SK-N-SH (cell line): ENCODE measurements around the gene AP3S2.

Source experiments
- MEF2A ChIP-seq: IDR thresholded peaks from 2 replicates; pipeline ENCODE4 v1.4.0; 2012; ENCODE audit warnings: low read depth, borderline replicate concordance
- TF ChIP-seq, protein P1 (sequence below): fragments of 200-600 bp; sonication (generic); IDR thresholded peaks from 2 replicates; pipeline ENCODE4 v1.6.1; 2017; ENCODE audit warnings: antibody characterized with exemption, mild to moderate bottlenecking, moderate library complexity

DNA sequence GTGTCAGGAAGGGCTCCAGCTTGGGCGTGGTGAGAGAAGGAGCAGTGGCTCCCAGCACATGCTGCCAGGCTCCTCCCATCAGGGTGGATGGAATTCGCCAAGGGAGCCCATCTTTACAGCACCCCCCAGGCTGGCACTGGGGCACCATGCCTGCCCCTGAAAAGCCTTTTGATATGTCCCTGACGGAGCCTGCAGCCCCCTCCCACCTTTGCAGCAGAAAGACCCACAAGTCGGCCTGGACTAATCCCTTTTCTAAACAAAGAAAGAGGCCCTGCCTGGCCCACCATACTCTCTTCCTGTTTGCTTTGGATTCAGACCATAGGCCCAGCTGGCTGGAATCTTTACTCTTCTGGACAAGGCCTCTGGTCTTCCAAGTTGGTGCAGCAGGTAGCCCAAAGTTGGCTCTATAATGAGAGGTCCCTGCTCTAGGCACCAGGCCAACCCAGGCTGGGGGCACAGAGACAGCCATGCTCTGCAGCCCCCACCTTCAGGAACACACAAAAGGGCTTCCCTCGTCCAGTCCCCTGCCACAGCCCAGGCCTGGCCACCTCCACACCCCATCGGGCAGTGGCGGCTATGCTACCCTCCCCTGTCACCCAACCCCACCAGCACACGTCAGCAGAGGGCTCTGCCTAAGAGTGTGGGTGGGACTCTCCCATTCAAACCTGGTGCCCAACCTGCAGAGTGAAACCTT, 84.6 kb downstream of the AP3S2 start:
- TF ChIP-seq, protein P1, sequence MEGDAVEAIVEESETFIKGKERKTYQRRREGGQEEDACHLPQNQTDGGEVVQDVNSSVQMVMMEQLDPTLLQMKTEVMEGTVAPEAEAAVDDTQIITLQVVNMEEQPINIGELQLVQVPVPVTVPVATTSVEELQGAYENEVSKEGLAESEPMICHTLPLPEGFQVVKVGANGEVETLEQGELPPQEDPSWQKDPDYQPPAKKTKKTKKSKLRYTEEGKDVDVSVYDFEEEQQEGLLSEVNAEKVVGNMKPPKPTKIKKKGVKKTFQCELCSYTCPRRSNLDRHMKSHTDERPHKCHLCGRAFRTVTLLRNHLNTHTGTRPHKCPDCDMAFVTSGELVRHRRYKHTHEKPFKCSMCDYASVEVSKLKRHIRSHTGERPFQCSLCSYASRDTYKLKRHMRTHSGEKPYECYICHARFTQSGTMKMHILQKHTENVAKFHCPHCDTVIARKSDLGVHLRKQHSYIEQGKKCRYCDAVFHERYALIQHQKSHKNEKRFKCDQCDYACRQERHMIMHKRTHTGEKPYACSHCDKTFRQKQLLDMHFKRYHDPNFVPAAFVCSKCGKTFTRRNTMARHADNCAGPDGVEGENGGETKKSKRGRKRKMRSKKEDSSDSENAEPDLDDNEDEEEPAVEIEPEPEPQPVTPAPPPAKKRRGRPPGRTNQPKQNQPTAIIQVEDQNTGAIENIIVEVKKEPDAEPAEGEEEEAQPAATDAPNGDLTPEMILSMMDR = no peak
- no peak for TF ChIP-seq MEF2A
